ENCODE measurements around the gene ALOX12B.
"Not testable (repeated sequence)": the region's sequence is repeated elsewhere in the genome, so short reads cannot be mapped to it uniquely, and the experiment has no call there.

The ALOX12B gene

DNA sequence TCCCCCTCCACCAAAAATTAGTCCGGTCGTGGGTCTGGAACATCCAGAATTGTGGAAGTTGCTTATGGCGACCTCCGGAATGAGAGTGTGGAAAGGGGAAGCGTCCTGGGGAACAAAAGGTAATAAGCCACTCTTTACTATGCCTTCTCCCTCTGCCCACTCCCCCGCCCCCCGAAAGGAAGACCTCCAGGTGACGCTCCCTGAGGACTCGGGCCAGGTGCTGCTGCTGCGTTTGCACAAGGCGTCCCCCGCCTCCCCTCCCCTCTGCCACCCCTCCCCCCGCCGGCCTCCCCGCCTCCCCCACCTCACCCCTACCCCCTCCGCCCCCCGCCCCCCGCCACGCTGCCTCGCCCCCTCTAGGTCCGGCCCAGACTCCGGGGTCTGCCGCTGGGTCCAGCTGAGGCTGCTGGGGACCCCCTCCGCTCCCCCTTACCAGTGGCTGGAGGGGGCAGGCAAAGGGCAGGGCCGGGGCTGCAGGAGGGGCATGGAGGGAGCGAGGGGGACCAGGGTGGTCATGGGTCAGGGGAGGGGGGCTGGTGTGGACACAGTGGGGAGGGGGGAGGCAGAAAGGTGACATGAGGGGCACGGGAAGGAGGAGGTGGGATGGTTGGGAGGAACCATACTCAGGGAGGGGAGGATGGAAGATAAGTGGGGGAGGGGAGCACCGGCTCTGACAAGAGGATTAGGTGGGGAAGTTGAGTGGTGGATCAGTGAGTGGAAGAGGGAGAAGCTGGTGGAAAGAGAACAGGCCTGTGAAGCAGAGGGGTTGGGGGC lies 23.6 kb downstream of the ALOX12B start:
- no peak for DNase-seq (ENCODE audit: low read depth)
- H3K4me3 ChIP-seq (ENCODE audit: low read length): no peak overlapping the region
- TF ChIP-seq, protein P1, sequence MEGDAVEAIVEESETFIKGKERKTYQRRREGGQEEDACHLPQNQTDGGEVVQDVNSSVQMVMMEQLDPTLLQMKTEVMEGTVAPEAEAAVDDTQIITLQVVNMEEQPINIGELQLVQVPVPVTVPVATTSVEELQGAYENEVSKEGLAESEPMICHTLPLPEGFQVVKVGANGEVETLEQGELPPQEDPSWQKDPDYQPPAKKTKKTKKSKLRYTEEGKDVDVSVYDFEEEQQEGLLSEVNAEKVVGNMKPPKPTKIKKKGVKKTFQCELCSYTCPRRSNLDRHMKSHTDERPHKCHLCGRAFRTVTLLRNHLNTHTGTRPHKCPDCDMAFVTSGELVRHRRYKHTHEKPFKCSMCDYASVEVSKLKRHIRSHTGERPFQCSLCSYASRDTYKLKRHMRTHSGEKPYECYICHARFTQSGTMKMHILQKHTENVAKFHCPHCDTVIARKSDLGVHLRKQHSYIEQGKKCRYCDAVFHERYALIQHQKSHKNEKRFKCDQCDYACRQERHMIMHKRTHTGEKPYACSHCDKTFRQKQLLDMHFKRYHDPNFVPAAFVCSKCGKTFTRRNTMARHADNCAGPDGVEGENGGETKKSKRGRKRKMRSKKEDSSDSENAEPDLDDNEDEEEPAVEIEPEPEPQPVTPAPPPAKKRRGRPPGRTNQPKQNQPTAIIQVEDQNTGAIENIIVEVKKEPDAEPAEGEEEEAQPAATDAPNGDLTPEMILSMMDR (IDR thresholded peaks at IDR 0.05; ENCODE audit: insufficient read depth, low read depth, low read length, missing control alignments): no peak

DNA sequence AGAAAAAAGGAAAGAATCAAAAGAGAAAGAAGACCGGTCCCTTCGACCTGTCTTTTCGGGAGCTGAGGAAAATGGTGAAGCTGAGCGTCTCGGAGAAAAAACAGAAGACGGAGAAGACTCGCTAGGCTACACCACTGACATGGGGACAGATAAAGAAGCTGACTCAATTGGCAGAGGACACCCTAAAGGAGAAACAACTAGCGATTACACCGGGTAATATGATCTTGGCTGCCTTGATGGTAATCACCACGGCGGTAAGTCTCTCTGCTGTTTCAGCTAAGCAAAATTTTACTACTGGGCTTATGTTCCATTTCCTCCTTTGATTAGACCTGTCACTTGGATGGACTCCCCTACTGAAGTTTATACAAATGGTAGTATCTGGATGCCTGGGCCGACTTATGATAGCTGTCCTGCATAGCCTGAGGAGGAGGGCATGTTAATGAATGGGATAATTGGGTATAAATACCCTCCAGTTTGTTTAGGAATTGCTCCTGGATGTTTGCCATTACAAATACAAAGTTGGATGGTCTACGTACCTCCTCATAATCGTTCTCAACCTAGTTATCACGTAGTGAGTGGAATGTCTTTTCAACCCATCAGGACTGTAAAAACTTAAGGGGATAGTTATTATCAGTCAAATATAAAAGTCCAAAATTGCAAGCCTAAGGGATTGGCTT lies 24.6 kb downstream of the ALOX12B start:
- TF ChIP-seq, protein P1 (IDR thresholded peaks at IDR 0.05; ENCODE audit: insufficient read depth, low read depth, low read length, missing control alignments): no peak
- peak overlapping the region; percentile 18 for H3K4me3 ChIP-seq (ENCODE audit: low read length)
- no peak for DNase-seq (ENCODE audit: low read depth)

DNA sequence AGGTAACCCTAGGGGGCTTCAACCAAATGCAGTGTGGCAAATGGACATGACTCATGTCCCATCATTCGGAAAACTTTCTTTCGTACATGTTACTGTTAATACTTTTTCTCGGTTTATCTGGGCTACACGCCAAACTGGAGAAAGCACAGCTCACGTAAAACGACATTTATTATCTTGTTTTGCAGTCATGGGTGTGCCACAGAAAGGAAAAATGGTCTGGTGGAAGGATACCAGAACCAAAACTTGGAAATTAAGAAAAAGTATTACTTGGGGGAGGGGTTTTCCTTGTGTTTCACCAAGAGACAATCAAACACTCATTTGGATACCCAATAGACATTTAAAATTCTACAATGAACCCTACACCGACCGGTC lies 25.1 kb downstream of the ALOX12B start:
- peak overlapping the region; percentile 18 for H3K4me3 ChIP-seq (ENCODE audit: low read length)
- no peak for DNase-seq (ENCODE audit: low read depth)
- TF ChIP-seq, protein P1 (IDR thresholded peaks at IDR 0.05; ENCODE audit: insufficient read depth, low read depth, low read length, missing control alignments): no peak

DNA sequence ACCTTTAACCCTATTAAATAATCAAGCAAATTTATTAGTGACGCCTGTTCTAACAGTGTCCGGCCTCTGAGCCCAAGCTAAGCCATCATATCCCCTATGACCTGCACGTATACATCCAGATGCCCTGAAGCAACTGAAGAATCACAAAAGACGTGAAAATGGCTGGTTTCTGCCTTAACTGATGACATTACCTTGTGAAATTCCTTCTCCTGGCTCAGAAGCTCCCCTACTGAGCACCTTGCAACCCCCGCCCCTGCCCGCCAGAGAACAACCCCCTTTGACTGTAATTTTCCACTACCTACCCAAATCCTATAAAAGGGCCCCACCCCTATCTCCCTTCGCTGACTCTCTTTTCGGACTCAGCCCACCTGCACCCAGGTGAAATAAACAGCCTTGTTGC lies 25.7 kb downstream of the ALOX12B start:
- H3K4me3 ChIP-seq (ENCODE audit: low read length); DNase-seq (ENCODE audit: low read depth): not testable (repeated sequence)

DNA sequence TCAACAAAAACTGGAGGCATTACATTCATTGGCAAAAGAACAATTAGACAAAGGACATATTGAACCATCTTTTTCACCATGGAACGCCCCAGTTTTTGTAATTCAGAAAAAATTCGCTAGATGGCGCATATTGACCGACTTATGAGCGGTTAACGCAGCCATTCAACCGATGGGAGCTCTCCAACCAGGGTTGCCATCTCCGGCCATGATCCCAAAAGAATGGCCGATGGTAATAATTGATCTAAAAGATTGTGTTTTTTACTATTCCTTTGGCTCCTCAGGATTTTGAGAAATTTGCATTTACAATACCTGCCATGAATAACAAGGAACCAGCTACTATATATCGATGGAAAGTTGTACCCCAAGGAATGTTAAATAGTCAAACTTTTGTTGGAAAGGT lies 27.2 kb downstream of the ALOX12B start:
- no peak overlapping the region for H3K4me3 ChIP-seq (ENCODE audit: low read length)
- TF ChIP-seq, protein P1 (IDR thresholded peaks at IDR 0.05; ENCODE audit: insufficient read depth, low read depth, low read length, missing control alignments): peak; percentile 63
- peak; percentile 73 for DNase-seq (ENCODE audit: low read depth)

DNA sequence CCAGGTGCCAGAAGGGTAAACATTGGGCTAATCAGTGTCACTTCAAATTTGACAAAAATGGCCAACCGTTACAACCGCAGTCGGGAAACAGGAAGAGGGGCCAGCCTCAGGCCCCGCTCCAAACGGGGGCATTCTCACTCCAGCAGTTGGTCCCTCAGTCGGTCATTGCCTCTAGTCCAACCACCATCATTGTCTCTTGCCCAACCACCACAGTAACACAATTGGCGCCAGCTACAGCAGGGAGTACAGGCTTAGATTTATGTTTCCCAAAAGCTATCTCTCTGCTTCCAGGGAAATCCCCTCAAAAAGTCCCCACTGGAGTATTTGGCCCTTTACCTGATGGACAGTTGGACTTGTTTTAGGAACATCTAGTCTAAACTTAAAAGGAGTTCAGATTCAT lies 28.4 kb downstream of the ALOX12B start:
- TF ChIP-seq, protein P1 (IDR thresholded peaks at IDR 0.05; ENCODE audit: insufficient read depth, low read depth, low read length, missing control alignments): no peak
- H3K4me3 ChIP-seq (ENCODE audit: low read length): no peak overlapping the region
- DNase-seq (ENCODE audit: low read depth): no peak

DNA sequence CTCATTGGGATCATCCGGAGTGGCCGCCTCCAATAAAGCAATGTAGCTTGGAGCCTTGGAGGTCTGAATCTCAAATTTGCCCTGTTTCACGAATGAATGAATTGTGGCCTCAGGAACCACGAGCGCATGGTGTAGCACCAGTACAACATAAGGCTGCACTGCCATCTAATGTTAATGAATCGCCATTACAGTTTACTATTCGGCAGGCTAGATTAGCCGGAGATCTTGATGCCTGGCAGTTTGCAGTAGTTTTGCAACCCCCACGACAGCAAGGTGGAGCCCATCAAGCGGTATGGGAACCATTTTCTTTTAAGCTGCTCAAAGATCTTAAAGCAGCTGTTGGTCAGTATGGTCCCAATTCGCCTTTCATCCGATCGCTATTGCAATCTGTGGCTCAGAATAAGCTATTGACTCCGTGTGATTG lies 29.8 kb downstream of the ALOX12B start:
- peak; percentile 83 for DNase-seq (ENCODE audit: low read depth)
- TF ChIP-seq, protein P1 (IDR thresholded peaks at IDR 0.05; ENCODE audit: insufficient read depth, low read depth, low read length, missing control alignments): peak; percentile 77
- no peak overlapping the region for H3K4me3 ChIP-seq (ENCODE audit: low read length)

Data from epithelial cell of esophagus (primary cell).